HepG2 (cell line): ENCODE results near the gene HPCAL1. TPM values are rescaled to one million over a fixed set of nuclear protein-coding genes. Genes with fewer than 3 reads are reported as not detected.

Experiments
- GTF3A ChIP-seq: sonication (generic); formaldehyde crosslinking; conservative IDR thresholded peaks from 2 replicates; pipeline ENCODE4 v1.4.0; 2020; ENCODE audit warnings: mild to moderate bottlenecking, missing genetic modification reagents
- MBD4 ChIP-seq: IDR thresholded peaks from 2 replicates; pipeline ENCODE4 v1.6.1; 2012; ENCODE audit warnings: low read length, inconsistent platforms, borderline replicate concordance
- MBNL3 ChIP-seq: fragments of 250-450 bp; sonication (Bioruptor Pico); conservative IDR thresholded peaks from 2 replicates; pipeline ENCODE4 v1.8.0; 2022; ENCODE audit warnings: mild to moderate bottlenecking, inconsistent platforms
- RFX5 ChIP-seq: IDR thresholded peaks from 2 replicates; pipeline ENCODE4 v1.6.1; 2011; ENCODE audit warnings: low read depth, low read length, improper control_type of control experiment
- SAFB2 ChIP-seq: sonication (generic); formaldehyde crosslinking; IDR thresholded peaks from 2 replicates; pipeline ENCODE4 v1.5.1; 2020; ENCODE audit warnings: missing genetic modification reagents, low read depth, mild to moderate bottlenecking, borderline replicate concordance
- SMYD3 ChIP-seq: sonication (generic); formaldehyde crosslinking; IDR thresholded peaks from 2 replicates; pipeline ENCODE4 v1.8.1; 2023; ENCODE audit warnings: mild to moderate bottlenecking, missing genetic modification reagents
- USF2 ChIP-seq, 2 experiments: sonication (generic) in 1 of 2; formaldehyde crosslinking in 1 of 2; IDR thresholded peaks; 2 replicates each; pipeline versions ENCODE4 v1.5.1 to v1.6.1; 2011 to 2020; ENCODE audit warnings: borderline replicate concordance in 1 of 2, low read depth in 1 of 2, low read length in 1 of 2, mild to moderate bottlenecking in 1 of 2, missing genetic modification reagents in 1 of 2, moderate library complexity in 1 of 2
- ZBTB21 ChIP-seq: sonication (generic); formaldehyde crosslinking; IDR thresholded peaks from 2 replicates; pipeline ENCODE4 v1.4.0; 2020; ENCODE audit warnings: missing genetic modification reagents
- ZFP62 ChIP-seq: sonication (generic); formaldehyde crosslinking; IDR thresholded peaks from 2 replicates; pipeline ENCODE4 v1.4.0; 2020; ENCODE audit warnings: missing genetic modification reagents
- ZNF646 ChIP-seq: sonication (generic); formaldehyde crosslinking; IDR thresholded peaks from 2 replicates; pipeline ENCODE4 v1.9.0; 2021; ENCODE audit warnings: mild to moderate bottlenecking, missing genetic modification reagents
- ZNF784 ChIP-seq: sonication (generic); formaldehyde crosslinking; IDR thresholded peaks from 2 replicates; pipeline ENCODE4 v1.5.1; 2020; ENCODE audit warnings: missing genetic modification reagents, mild to moderate bottlenecking, borderline replicate concordance
- polyA plus RNA-seq, 8 experiments: library from polyadenylated mRNA; depleted of rRNA in 3 of 8; stranded (reverse) in 7 of 8; unstranded in 1 of 8; fragments of >200 nt; fragmentation: Illumina TruSeq in 4 of 8; extraction: Trizol in 4 of 8; gene quantifications; 2 replicates each; pipeline versions ENCODE4 v1.2.1 to v1.2.3, GENCODE V29; 2011 to 2016; ENCODE audit warnings: low read depth in 4 of 8, missing spikeins in 1 of 8, mixed read lengths in 1 of 8; ENCODE audit not compliant: insufficient read depth in 1 of 8
- total RNA-seq, 5 experiments: library from RNA; depleted of rRNA; stranded (reverse); fragments of >200 nt; fragmentation: Illumina TruSeq; extraction: Trizol; gene quantifications; 2 replicates each; pipeline ENCODE4 v1.2.3, GENCODE V29; 2016; ENCODE audit warnings: low read depth in 1 of 5
- TF ChIP-seq, protein P1 (sequence below): sonication (generic); formaldehyde crosslinking; IDR thresholded peaks from 2 replicates; pipeline ENCODE4 v1.5.0; 2020; ENCODE audit warnings: missing genetic modification reagents
- TF ChIP-seq, protein P2 (sequence below): sonication (generic); formaldehyde crosslinking; conservative IDR thresholded peaks from 2 replicates; pipeline ENCODE4 v1.8.0; 2022; ENCODE audit warnings: low read depth, missing genetic modification reagents

Gene HPCAL1
- total and polyA plus RNA-seq, 2 of the 13 experiments (the other 11 are each of a cell fraction or from before 2014, with no cell fraction given) = 29.5 to 29.9 TPM

GRCh38 chr2:10447895-10448575 lies 145.3 kb downstream of the HPCAL1 start, which contains the start of gene ODC1 (continued):
- TF ChIP-seq RFX5 (no peak), ZFP62 (CRISPR knock-in tag) (no peak), USF2 (IDR thresholded peaks at IDR 0.05; ENCODE audit: low read depth, low read length) (peak; percentile 42; the same call in 1 of the 2 replicates), USF2 (CRISPR knock-in tag; IDR thresholded peaks at IDR 0.05; ENCODE audit: borderline replicate concordance) (no peak), ZBTB21 (no peak), ZNF646 (CRISPR knock-in tag) (no peak), MBD4 (no peak), SMYD3 (CRISPR knock-in tag) (peak; percentile 67; the same call in 1 of the 2 replicates), ZNF784 (CRISPR knock-in tag) (peak; percentile 80), GTF3A (CRISPR knock-in tag) (no peak), SAFB2 (CRISPR knock-in tag) (peak; percentile 85), MBNL3 (CRISPR knock-in tag) (0 out of 2 replicates have a peak, but pooled peaks have one; percentile 57)
- TF ChIP-seq, protein P1, sequence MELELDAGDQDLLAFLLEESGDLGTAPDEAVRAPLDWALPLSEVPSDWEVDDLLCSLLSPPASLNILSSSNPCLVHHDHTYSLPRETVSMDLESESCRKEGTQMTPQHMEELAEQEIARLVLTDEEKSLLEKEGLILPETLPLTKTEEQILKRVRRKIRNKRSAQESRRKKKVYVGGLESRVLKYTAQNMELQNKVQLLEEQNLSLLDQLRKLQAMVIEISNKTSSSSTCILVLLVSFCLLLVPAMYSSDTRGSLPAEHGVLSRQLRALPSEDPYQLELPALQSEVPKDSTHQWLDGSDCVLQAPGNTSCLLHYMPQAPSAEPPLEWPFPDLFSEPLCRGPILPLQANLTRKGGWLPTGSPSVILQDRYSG (CRISPR knock-in tag) = peak; percentile 99
- TF ChIP-seq, protein P2, sequence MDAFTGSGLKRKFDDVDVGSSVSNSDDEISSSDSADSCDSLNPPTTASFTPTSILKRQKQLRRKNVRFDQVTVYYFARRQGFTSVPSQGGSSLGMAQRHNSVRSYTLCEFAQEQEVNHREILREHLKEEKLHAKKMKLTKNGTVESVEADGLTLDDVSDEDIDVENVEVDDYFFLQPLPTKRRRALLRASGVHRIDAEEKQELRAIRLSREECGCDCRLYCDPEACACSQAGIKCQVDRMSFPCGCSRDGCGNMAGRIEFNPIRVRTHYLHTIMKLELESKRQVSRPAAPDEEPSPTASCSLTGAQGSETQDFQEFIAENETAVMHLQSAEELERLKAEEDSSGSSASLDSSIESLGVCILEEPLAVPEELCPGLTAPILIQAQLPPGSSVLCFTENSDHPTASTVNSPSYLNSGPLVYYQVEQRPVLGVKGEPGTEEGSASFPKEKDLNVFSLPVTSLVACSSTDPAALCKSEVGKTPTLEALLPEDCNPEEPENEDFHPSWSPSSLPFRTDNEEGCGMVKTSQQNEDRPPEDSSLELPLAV = peak; percentile 79; the same call in 1 of the 2 replicates
